GM12865 (cell line): ENCODE measurements around the gene SLC16A13.
A peak's percentile ranks its signal among the peaks of the same experiment; 100 is the strongest.

Experiments used
- DNase-seq: peaks from one replicate; pipeline ENCODE4 v3.0.0; 2010; ENCODE audit warnings: low read depth
- H3K4me3 ChIP-seq: 2 replicates; pipeline ENCODE4 v1.5.1; 2011; ENCODE audit warnings: mild to moderate bottlenecking, low read depth, low read length, control low read depth
- TF ChIP-seq, protein P1 (sequence below): IDR thresholded peaks from 2 replicates; pipeline ENCODE4 v1.5.1; 2011; ENCODE audit warnings: low read length, control low read depth, low read depth, inconsistent platforms; ENCODE audit not compliant: insufficient read depth; ENCODE audit errors: missing control alignments

Gene SLC16A13

DNA sequence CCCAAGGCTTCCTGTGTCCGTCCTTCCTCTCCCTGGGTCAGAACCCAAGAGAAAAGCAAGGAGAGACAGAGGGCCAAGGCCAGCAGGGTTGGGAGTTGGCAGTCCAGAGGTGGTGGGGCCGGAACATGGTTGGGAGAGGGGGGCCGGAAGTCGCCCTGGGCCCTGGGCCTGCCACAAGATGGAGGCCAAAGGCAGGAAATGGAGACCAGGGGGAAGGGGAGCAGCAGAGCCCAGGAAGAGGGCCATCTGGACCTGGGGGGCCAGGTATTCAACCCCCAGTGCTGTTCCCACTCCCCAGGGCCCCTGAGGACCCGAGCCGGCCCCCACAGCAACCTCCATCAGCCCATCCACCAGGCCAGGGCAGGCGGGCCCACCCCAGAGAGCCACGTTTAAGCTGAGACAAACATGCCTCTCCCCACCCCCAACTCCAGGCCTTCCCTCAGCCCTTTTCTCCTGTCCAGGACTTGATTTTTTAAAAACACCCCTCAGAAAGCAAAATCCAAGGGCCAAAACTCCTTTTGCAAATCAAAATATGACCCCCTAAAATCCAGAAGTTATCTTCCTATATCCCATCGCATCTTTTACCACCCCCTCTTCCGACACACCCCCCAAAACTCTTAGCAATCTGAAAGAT is 17.4 kb upstream of the SLC16A13 start:
- no peak overlapping the region for H3K4me3 ChIP-seq
- DNase-seq, result no peak
- TF ChIP-seq, protein P1, sequence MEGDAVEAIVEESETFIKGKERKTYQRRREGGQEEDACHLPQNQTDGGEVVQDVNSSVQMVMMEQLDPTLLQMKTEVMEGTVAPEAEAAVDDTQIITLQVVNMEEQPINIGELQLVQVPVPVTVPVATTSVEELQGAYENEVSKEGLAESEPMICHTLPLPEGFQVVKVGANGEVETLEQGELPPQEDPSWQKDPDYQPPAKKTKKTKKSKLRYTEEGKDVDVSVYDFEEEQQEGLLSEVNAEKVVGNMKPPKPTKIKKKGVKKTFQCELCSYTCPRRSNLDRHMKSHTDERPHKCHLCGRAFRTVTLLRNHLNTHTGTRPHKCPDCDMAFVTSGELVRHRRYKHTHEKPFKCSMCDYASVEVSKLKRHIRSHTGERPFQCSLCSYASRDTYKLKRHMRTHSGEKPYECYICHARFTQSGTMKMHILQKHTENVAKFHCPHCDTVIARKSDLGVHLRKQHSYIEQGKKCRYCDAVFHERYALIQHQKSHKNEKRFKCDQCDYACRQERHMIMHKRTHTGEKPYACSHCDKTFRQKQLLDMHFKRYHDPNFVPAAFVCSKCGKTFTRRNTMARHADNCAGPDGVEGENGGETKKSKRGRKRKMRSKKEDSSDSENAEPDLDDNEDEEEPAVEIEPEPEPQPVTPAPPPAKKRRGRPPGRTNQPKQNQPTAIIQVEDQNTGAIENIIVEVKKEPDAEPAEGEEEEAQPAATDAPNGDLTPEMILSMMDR, result no peak

DNA sequence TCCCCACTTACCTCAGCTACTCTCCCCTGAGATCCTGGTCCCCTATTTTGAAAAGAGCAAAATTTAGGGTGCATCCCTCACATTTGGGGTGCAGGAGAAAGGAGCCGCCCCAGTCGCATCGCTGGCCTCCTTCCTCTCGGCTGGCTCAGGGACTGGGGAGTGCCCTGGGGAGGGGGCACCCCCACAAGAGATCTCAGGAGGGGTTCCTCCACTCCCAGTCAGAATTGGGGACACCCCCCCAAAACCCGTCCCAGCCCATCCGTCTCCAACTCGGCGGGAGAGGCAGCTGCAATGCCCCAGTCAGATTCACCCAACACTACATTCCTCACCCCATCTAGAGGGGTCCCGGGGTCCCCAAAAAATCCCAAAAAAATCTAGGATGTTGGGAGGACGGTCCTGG is 16.4 kb upstream of the SLC16A13 start:
- no peak for DNase-seq
- no peak overlapping the region for H3K4me3 ChIP-seq
- TF ChIP-seq, protein P1, result no peak

DNA sequence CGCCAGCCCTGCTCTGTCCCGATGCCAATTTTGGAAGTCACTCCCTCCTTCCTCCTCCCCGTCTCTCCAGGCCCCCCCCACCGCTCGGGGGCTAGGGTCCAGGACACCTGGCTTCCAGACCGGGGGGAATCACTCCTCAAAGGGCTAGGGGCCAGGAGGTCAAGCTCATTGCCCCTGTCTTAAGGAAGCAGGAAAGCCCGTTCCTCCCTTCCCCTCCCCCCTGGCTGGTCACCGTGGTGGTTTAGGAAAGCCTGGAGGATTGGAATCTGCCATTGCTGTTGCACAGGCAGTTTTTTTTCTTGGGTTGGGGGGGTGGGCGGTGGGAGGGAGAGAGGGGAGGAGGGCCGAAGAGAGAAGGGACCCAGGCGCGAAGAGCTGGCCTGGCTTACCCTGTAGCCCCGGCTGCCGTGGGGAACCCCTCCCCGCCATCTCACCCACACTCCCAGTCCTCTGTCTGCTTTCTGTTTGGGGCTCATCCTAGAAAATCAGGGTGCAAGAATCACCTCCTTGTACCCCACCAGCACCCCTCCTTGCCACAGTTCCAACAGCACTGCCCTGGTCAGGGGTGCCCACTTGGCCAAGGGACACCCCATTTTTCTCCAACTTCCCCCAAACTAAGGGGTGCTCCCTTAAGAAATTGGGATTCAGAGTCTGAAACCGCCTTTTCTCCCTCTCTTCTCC is 15.8 kb upstream of the SLC16A13 start:
- DNase-seq, result no peak
- no peak overlapping the region for H3K4me3 ChIP-seq
- TF ChIP-seq, protein P1, result no peak

DNA sequence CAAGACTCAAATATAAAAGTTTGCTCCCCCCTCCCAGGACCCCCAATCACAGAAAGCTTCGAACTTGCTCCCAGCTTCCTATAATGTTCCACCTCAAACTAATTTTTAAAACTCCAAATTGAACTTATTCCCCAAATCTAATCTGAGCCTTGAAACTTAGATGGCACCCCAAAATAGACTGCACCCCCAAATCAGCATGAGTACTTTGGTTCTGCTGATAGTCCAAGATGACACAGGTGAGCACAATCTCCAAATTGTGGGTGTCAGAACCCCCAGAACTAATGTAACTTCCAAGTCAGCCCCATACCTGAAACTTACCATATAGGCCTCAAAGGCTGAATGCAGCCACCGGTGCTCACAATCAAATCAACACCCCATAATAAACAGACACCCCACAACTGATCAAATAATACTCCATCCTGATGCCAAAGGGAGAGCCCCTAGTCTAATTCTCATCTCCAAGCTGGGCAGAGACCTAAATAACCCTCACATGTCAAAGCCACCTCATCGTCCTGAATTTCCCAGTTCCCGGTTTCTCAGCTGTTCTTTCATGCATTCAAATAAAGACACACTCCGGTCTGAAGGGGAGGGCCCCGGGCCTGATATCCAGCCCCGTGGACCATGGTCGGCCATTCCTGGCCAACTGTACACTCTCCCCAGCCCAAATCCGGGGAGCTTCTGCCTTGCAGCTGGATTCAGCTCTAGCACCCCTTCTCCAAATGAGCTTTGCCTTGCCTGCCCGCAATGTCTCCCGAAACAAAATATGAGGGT is 14.7 kb upstream of the SLC16A13 start:
- no peak for DNase-seq
- TF ChIP-seq, protein P1, result no peak

DNA sequence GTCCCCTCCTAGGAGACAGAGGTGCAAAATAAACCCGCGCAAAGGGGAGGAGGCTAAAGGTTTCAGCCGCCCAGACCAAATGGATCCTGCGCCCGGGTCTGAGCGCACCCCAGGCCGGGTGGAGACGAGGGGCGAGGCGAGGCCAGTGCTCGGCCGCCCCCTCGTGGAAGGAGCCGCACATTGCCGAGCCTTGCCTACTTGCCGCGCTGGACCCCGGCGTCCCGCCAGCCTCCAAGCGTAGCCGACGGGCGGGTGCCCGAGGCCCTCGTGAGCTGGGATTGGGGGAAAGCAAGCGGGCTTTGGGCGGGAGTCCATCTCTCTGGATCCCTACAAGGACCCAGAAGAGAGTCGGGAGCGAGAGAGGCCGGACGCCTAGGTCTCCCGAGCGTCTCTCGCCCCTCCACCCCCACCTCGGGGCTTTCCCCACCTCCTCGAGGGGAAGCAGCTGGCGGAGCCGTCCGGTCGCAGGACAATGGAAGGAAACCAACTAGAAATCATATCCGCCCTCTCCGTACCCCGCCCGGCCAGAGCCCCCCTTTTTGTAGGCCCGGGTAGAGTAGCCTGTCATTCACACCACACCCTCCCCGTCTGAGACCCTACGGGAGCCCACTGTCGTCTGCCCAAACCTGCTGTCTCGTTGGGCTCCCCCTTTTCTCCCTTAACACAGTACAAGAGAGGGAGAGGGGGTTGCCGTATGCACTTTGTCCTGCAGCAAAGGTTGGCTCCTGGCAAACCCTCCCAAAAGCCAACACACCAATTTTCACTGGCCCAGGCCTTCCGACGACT is 13.6 kb upstream of the SLC16A13 start:
- peak overlapping the region; percentile 40 for H3K4me3 ChIP-seq
- TF ChIP-seq, protein P1, result peak; percentile 92
- peak; percentile 86 for DNase-seq

More for the DNA sequence above, 14.7 kb upstream of the SLC16A13 start:
- H3K4me3 ChIP-seq, result no peak overlapping the region

DNA sequence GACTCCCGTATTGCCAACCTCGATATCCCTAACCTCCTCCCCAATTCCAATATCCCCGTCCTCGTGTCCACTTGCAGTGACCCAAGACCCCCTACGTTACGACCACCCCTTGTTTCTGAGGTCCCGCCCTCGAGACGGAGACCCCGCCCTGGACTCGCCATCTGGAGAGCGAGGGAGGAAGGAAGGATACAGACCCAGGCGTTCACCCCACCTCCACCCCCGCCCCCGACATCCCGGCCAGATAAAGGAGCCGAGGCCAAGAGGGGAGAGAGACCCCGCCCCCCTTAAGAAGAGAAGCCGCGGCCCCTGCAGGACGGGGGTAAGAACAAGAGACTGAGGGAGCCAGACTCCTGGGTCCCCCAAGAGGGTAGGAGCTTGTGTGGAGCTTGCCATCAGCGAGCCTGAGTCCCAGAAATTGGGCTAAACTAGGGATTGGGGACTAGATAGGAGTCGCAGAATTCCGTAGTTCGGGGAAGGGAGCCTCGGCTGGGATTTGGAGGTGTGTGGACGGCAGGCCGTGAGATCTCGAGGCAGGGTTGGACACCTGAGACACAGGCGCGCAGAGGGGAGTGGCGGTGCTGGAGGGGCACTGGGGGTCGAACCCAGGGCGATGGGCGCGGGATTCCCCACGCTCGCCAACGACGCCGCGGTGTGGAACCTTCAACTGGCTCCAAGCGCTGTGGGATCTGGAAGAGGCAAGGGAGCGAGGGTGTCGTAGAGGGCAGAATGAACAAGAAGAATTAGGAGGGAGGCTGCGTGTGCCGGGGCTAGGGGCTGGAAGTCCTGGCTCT is 12.8 kb upstream of the SLC16A13 start, which contains the start of gene BCL6B:
BCL6B (plus strand) TSS at position 270 of the 791 bp plus-strand sequence. CDS start 622 bp downstream, outside the sequence.
- peak within 1 kb of the TSS; percentile 40 for H3K4me3 ChIP-seq
- TF ChIP-seq, protein P1, result no peak
- no peak for DNase-seq
